GM12892 (cell line): ENCODE results near the gene PNO1.
A peak's percentile ranks its signal among the peaks of the same experiment; 100 is the strongest.

ENCODE experiments used
- DNase-seq: peaks from one replicate; pipeline ENCODE4 v3.0.0; 2011; ENCODE audit not compliant: insufficient read length
- FAIRE-seq: peaks from 2 replicates; lab custom pipeline; 2011; peaks lifted over from hg19 to GRCh38; lab: Jason Lieb, UNC
- POLR2A ChIP-seq: IDR thresholded peaks from 2 replicates; pipeline ENCODE4 v1.6.1; 2011; ENCODE audit warnings: low read depth, low read length, control low read depth
- POLR2AphosphoS5 ChIP-seq: IDR thresholded peaks from 2 replicates; pipeline ENCODE4 v1.6.1; 2011; ENCODE audit warnings: low read depth, low read length, control low read depth
- TAF1 ChIP-seq: IDR thresholded peaks from 2 replicates; pipeline ENCODE4 v1.6.1; 2011; ENCODE audit warnings: low read depth, mild to moderate bottlenecking, control low read depth, low read length, borderline replicate concordance

Gene PNO1

GRCh38 chr2:68127358-68128242, 30.1 kb upstream of the PNO1 start:
- no peak for DNase-seq
- FAIRE-seq = peak; percentile 88
- TF ChIP-seq POLR2AphosphoS5 = no peak

GRCh38 chr2:68134120-68134519, 23.6 kb upstream of the PNO1 start:
- DNase-seq (no peak), FAIRE-seq (no peak)
- TF ChIP-seq POLR2A (no peak), TAF1 (no peak)

GRCh38 chr2:68134554-68134953, 23.1 kb upstream of the PNO1 start:
- no peak for TF ChIP-seq POLR2A
- no peak for TF ChIP-seq TAF1
- no peak for TF ChIP-seq POLR2AphosphoS5
- no peak for FAIRE-seq
- no peak for DNase-seq

- DNase-seq = no peak
- no peak for FAIRE-seq
- TF ChIP-seq POLR2AphosphoS5 = no peak
- TF ChIP-seq TAF1 = no peak
- no peak for TF ChIP-seq POLR2A
Observed at GRCh38 chr2:68135448-68136320, 22.0 kb upstream of the PNO1 start.

DNA sequence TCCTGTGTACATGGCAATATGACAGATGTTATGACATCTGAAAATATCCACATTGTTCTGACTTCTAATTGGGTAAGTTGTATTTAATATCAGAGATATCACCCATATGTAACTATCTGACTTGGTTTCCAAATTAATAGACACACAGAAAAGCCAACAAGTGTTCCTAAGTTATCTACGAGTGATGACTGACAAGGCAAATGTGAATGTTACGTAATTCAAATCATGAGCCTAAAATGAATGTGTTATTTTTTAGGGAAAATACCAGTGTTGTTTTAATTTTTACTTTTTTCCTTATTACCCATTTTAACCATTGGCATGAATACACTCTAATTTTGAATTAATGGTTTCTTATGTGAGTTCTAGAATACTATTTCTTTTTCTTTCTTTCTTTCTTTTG, 15.8 kb upstream of the PNO1 start:
- TF ChIP-seq POLR2AphosphoS5 = no peak
- TF ChIP-seq TAF1 = no peak
- TF ChIP-seq POLR2A = no peak
- FAIRE-seq (no peak), DNase-seq (no peak)

DNA sequence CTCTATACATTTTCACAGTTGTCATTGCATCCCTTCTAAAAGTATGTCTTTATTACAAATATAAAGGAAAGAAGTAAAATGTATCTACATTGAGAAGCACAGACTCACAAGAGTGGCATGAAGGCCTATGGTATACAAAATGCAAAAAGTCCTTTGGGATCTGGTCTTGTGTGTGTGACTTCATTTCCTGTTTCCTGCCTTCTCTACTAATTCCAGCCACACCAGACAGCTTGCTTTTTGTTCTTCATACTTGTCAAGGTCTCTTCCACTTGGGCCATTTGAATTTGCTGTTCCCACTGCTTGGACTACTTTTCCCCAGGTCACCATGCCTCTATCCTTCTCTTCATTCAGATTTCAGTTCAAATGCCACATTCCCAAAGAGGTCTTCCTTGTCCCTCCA, 6.7 kb upstream of the PNO1 start:
- no peak for DNase-seq
- TF ChIP-seq POLR2A (no peak), POLR2AphosphoS5 (no peak), TAF1 (no peak)
- peak; percentile 5 for FAIRE-seq

- DNase-seq (no peak), FAIRE-seq (no peak)
Observed at GRCh38 chr2:68152681-68153347, 4.9 kb upstream of the PNO1 start.

DNA sequence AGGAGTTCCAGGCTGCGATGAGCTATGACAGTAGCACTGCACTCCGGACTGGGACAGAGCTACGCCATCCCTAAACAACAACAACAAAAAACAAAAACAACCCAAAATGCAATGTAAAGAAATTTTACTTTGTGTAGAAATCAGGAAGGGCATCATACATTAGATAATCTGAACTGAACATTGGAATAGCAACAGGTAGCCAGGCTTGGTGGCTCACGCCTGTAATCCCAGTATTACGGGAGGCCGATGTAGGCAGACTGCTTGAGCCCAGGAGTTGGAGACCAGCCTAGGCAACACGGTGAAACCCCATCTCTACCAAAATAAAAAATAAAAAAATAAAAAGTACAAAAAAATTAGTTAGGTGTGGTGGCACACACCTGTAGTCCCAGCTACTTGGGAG, 2.1 kb upstream of the PNO1 start:
- TF ChIP-seq POLR2A (no peak), POLR2AphosphoS5 (no peak), TAF1 (no peak)
- FAIRE-seq = no peak
- DNase-seq = no peak

More at GRCh38 chr2:68152681-68153347, 4.9 kb upstream of the PNO1 start:
- TF ChIP-seq TAF1 (no peak), POLR2A (no peak), POLR2AphosphoS5 (no peak)

GRCh38 chr2:68156419-68156818, 1.3 kb upstream of the PNO1 start:
- TF ChIP-seq TAF1 = no peak
- no peak for TF ChIP-seq POLR2A
- TF ChIP-seq POLR2AphosphoS5 = no peak
- DNase-seq (no peak), FAIRE-seq (peak; percentile 69)

DNA sequence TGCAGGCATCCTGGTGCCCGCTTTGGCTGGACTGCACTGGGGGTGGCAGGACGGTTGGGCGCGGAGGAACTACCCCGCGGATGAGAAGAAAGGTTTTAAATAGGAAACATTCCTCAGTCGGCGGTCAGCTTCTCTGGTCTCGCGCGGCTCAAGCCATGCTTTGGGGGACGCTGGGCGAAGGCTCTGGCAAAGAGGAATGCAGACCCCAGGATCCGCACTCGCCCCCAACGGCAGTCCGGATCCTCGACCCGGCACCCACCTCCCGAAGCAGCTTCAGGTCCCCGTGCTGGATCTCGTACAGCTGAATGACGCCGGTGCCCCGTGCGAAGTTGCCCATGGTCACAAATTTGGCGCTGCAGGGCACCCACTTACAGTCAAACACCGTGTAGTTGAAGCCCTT, 686 bp upstream of the PNO1 start:
- FAIRE-seq (no peak), DNase-seq (peak; percentile 43)
- TF ChIP-seq TAF1 = no peak
- TF ChIP-seq POLR2A = no peak
- no peak for TF ChIP-seq POLR2AphosphoS5

DNA sequence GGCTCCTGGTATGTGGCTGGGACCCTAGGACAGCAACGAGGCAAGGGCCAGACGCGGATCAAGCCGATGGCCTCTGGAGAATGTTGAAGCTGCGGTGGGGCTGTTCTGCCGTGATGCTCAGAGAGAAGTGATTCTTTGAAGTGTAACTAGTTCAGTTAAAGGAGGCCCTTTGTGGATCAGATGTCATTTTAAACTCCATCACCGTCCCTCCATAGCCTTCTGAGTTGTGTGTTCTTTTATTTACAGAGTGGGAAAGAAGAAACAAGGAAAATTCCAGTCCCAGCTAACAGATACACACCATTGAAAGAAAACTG, 403 bp downstream of the PNO1 start:
- no peak for FAIRE-seq
- TF ChIP-seq POLR2AphosphoS5 (peak; percentile 4; the same call in 1 of the 2 replicates), POLR2A (no peak)
- DNase-seq = no peak
